Thymus (tissue), 11 donors: ENCODE data around the gene ANKS1B. TPM values are rescaled to one million over a fixed set of nuclear protein-coding genes. Genes with fewer than 3 reads are reported as not detected.

Experiments used
- DNase-seq, 9 donors: peaks; one replicate each; pipeline ENCODE4 v3.0.0-alpha.2; 2013; ENCODE audit warnings: low spot score in 9 of 9, low read depth in 6 of 9, missing footprints in 1 of 9
- H3K27ac ChIP-seq, 2 donors: one replicate each; pipeline ENCODE4 v1.5.1; 2013; ENCODE audit warnings: control low read depth in 1 of 2, low read depth in 1 of 2, low read length in 1 of 2, mild to moderate bottlenecking in 1 of 2, moderate library complexity in 1 of 2
- H3K27me3 ChIP-seq, 2 donors: one replicate each; pipeline ENCODE4 v1.5.1; 2013; ENCODE audit warnings: low read length in 1 of 2; ENCODE audit not compliant: control insufficient read depth in 2 of 2, insufficient read depth in 1 of 2
- H3K36me3 ChIP-seq, 2 donors: one replicate each; pipeline ENCODE4 v1.5.1; 2013; ENCODE audit warnings: low read length in 1 of 2, mild to moderate bottlenecking in 1 of 2, moderate library complexity in 1 of 2; ENCODE audit not compliant: control insufficient read depth in 2 of 2, insufficient read depth in 2 of 2
- H3K4me1 ChIP-seq, 2 donors: one replicate each; pipeline ENCODE4 v1.5.1; 2013; ENCODE audit warnings: low read length in 2 of 2; ENCODE audit not compliant: control insufficient read depth in 2 of 2, insufficient read depth in 2 of 2
- H3K4me3 ChIP-seq, 2 donors: one replicate each; pipeline ENCODE4 v1.5.1; 2013; ENCODE audit warnings: low read length in 2 of 2, control low read depth in 1 of 2, mild to moderate bottlenecking in 1 of 2
- H3K9me3 ChIP-seq, 2 donors: one replicate each; pipeline ENCODE4 v1.5.1; 2013; ENCODE audit warnings: low read length in 1 of 2, mild to moderate bottlenecking in 1 of 2; ENCODE audit not compliant: control insufficient read depth in 2 of 2, insufficient read depth in 1 of 2
- WGBS: extraction: QIAGEN DNeasy Blood & Tissue Kit; methylation state at CpG from one replicate; pipeline ENCODE4 v1.1.7; 2013; 5-methylcytosine and 5-hydroxymethylcytosine counted together
- polyA plus RNA-seq: library from polyadenylated mRNA; stranded (reverse); fragments of 200-250 nt; gene quantifications from one replicate; pipeline ENCODE4 v1.2.3, GENCODE V29; 2013
- total RNA-seq: library from RNA; stranded (reverse); fragments of 120-200 nt; gene quantifications from one replicate; pipeline ENCODE4 v1.2.4, GENCODE V29; 2013
- donor health status: healthy.

ANKS1B gene
- total and polyA plus RNA-seq, 2 donors = 3.5 to 4.9 TPM

GRCh38 chr12:99170037-99170436 is 814.7 kb downstream of the ANKS1B start:
- H3K27me3 ChIP-seq = no peaks in the 10 kb centered on the region
- DNase-seq = no peak
- H3K9me3 ChIP-seq = no peaks in the 10 kb centered on the region
- no peaks in the 10 kb centered on the region for H3K36me3 ChIP-seq
- WGBS = 93% methylated on average over 2 of the region's 2 CpGs
- no peak overlapping the region for H3K4me3 ChIP-seq
- no peak overlapping the region for H3K27ac ChIP-seq
- H3K4me1 ChIP-seq = no peaks in the 10 kb centered on the region

GRCh38 chr12:99157946-99158345 is 826.8 kb downstream of the ANKS1B start:
- DNase-seq = no peak
- no peaks in the 10 kb centered on the region for H3K9me3 ChIP-seq
- no peak overlapping the region for H3K4me3 ChIP-seq
- no peak overlapping the region for H3K27ac ChIP-seq
- 97% methylated on average over 1 of the region's 1 CpG for WGBS
- no peaks in the 10 kb centered on the region for H3K4me1 ChIP-seq
- H3K27me3 ChIP-seq = no peaks in the 10 kb centered on the region
- no peaks in the 10 kb centered on the region for H3K36me3 ChIP-seq

- H3K27me3 ChIP-seq = no peaks in the 10 kb centered on the region
- WGBS = 33% methylated on average over 6 of the region's 6 CpGs
- H3K27ac ChIP-seq = no peak overlapping the region
- H3K36me3 ChIP-seq = no peaks in the 10 kb centered on the region
- no peaks in the 10 kb centered on the region for H3K4me1 ChIP-seq
- H3K9me3 ChIP-seq = no peaks in the 10 kb centered on the region
- H3K4me3 ChIP-seq = no peak overlapping the region
- no peak for DNase-seq
Observed at GRCh38 chr12:99154983-99155336, 829.8 kb downstream of the ANKS1B start.

- H3K27ac ChIP-seq = no peak overlapping the region
- no peaks in the 10 kb centered on the region for H3K4me1 ChIP-seq
- DNase-seq = no peak
- WGBS = 63% methylated on average over 17 of the region's 17 CpGs
- no peaks in the 10 kb centered on the region for H3K27me3 ChIP-seq
- H3K9me3 ChIP-seq = no peaks in the 10 kb centered on the region
- no peaks in the 10 kb centered on the region for H3K36me3 ChIP-seq
- no peak overlapping the region for H3K4me3 ChIP-seq
Observed at GRCh38 chr12:99154216-99154982, 830.3 kb downstream of the ANKS1B start.

- DNase-seq = no peak
- H3K36me3 ChIP-seq = no peaks in the 10 kb centered on the region
- H3K27ac ChIP-seq = no peak overlapping the region
- no peaks in the 10 kb centered on the region for H3K9me3 ChIP-seq
- 86% methylated on average over 3 of the region's 3 CpGs for WGBS
- no peaks in the 10 kb centered on the region for H3K4me1 ChIP-seq
- no peak overlapping the region for H3K4me3 ChIP-seq
- H3K27me3 ChIP-seq = no peaks in the 10 kb centered on the region
Observed at GRCh38 chr12:99153293-99153692, 831.4 kb downstream of the ANKS1B start.

GRCh38 chr12:99152337-99152736 is 832.4 kb downstream of the ANKS1B start:
- Histone ChIP-seq H3K27me3 (no peaks in the 10 kb centered on the region), H3K4me3 (no peak overlapping the region), H3K4me1 (no peaks in the 10 kb centered on the region), H3K9me3 (no peaks in the 10 kb centered on the region), H3K36me3 (no peaks in the 10 kb centered on the region), H3K27ac (no peak overlapping the region)
- 85% methylated on average over 2 of the region's 2 CpGs for WGBS
- no peak for DNase-seq

- Histone ChIP-seq H3K4me3 (no peak overlapping the region), H3K27ac (no peak overlapping the region), H3K9me3 (no peaks in the 10 kb centered on the region), H3K27me3 (no peaks in the 10 kb centered on the region), H3K36me3 (no peaks in the 10 kb centered on the region), H3K4me1 (no peaks in the 10 kb centered on the region)
- DNase-seq = no peak
Observed at GRCh38 chr12:99151744-99152143, 833.0 kb downstream of the ANKS1B start.

GRCh38 chr12:99147130-99147529 is 837.6 kb downstream of the ANKS1B start:
- H3K4me3 ChIP-seq = no peak overlapping the region
- no peaks in the 10 kb centered on the region for H3K27me3 ChIP-seq
- no peaks in the 10 kb centered on the region for H3K36me3 ChIP-seq
- no peaks in the 10 kb centered on the region for H3K4me1 ChIP-seq
- no peak overlapping the region for H3K27ac ChIP-seq
- DNase-seq = no peak
- WGBS = 51% methylated on average over 2 of the region's 2 CpGs
- no peaks in the 10 kb centered on the region for H3K9me3 ChIP-seq

- Histone ChIP-seq H3K36me3 (no peaks in the 10 kb centered on the region), H3K4me1 (no peaks in the 10 kb centered on the region), H3K4me3 (no peak overlapping the region), H3K9me3 (no peaks in the 10 kb centered on the region), H3K27ac (no peak overlapping the region), H3K27me3 (no peaks in the 10 kb centered on the region)
- WGBS = 86% methylated on average over 5 of the region's 5 CpGs
- DNase-seq = no peak
Observed at GRCh38 chr12:99146730-99147129, 838.0 kb downstream of the ANKS1B start.
